ENCODE results near the gene CDK2AP2. TPM values are rescaled to one million over a fixed set of nuclear protein-coding genes. Genes with fewer than 3 reads are reported as not detected.

The CDK2AP2 gene
- total and polyA plus RNA-seq, 2 of the 8 experiments (the other 6 are each of a cell fraction or from before 2014, with no cell fraction given): 49.6 to 65.1 TPM

GRCh38 chr11:67468759-67469507, 39.0 kb downstream of the CDK2AP2 start, which contains the start of gene TMEM134 (continued):
- TF ChIP-seq TEAD4 (IDR thresholded peaks at IDR 0.05; ENCODE audit: low read depth, low read length) (0 out of 2 replicates have a peak, but pooled peaks have one; percentile 15), EGR1 (IDR thresholded peaks at IDR 0.05; ENCODE audit: borderline replicate concordance, low read depth, low read length) (peak; percentile 88), CEBPB (IDR thresholded peaks at IDR 0.05; ENCODE audit: low read depth, low read length) (no peak), CBX5 (IDR thresholded peaks at IDR 0.05; ENCODE audit: low read depth, low read length) (no peak), CBX8 (IDR thresholded peaks at IDR 0.05; ENCODE audit: borderline replicate concordance, low read depth, low read length) (no peak), KDM4A (IDR thresholded peaks at IDR 0.05; ENCODE audit: low read depth, low read length, severe bottlenecking) (peak; percentile 38), SP1 (IDR thresholded peaks at IDR 0.05; ENCODE audit: low read depth, low read length) (peak; percentile 88), POU5F1 (IDR thresholded peaks at IDR 0.05; ENCODE audit: low read depth, low read length) (no peak), TBP (IDR thresholded peaks at IDR 0.05; ENCODE audit: low read depth, low read length) (peak; percentile 60; the same call in 1 of the 2 replicates), RNF2 (IDR thresholded peaks at IDR 0.05; ENCODE audit: borderline replicate concordance, low read depth, low read length, missing control alignments, poor library complexity, severe bottlenecking) (no peak), USF2 (IDR thresholded peaks at IDR 0.05; ENCODE audit: low read length) (peak; percentile 38; the same call in 1 of the 2 replicates), SUZ12 (IDR thresholded peaks at IDR 0.05; ENCODE audit: low read length) (no peak), SRF (IDR thresholded peaks at IDR 0.05; ENCODE audit: low read depth, low read length) (peak; percentile 88), ATF2 (IDR thresholded peaks at IDR 0.05; ENCODE audit: low read length) (no peak), EP300 (IDR thresholded peaks at IDR 0.05; ENCODE audit: borderline replicate concordance in 1 of 2, low read depth in 2 of 2, low read length in 2 of 2) (no peak), CHD1 (IDR thresholded peaks at IDR 0.05; ENCODE audit: low read depth, low read length) (no peak), SAP30 (IDR thresholded peaks at IDR 0.05; ENCODE audit: insufficient read depth, insufficient replicate concordance, low read length) (no peak)
- TF ChIP-seq, protein P1, sequence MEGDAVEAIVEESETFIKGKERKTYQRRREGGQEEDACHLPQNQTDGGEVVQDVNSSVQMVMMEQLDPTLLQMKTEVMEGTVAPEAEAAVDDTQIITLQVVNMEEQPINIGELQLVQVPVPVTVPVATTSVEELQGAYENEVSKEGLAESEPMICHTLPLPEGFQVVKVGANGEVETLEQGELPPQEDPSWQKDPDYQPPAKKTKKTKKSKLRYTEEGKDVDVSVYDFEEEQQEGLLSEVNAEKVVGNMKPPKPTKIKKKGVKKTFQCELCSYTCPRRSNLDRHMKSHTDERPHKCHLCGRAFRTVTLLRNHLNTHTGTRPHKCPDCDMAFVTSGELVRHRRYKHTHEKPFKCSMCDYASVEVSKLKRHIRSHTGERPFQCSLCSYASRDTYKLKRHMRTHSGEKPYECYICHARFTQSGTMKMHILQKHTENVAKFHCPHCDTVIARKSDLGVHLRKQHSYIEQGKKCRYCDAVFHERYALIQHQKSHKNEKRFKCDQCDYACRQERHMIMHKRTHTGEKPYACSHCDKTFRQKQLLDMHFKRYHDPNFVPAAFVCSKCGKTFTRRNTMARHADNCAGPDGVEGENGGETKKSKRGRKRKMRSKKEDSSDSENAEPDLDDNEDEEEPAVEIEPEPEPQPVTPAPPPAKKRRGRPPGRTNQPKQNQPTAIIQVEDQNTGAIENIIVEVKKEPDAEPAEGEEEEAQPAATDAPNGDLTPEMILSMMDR (IDR thresholded peaks at IDR 0.05; ENCODE audit: control extremely low read depth in 1 of 3, insufficient read depth in 1 of 3, low read depth in 1 of 3, low read length in 3 of 3): peak; percentile 45 to 63 (median 59)
